Measurements from ENCODE around the gene CHDH. TPM values are rescaled to one million over a fixed set of nuclear protein-coding genes. Genes with fewer than 3 reads are reported as not detected.

Gene CHDH
- total and polyA plus RNA-seq, 2 donors (not counting 3 experiments of a cell fraction or from before 2014, with no cell fraction given), result 0.04 to 0.06 TPM

DNA sequence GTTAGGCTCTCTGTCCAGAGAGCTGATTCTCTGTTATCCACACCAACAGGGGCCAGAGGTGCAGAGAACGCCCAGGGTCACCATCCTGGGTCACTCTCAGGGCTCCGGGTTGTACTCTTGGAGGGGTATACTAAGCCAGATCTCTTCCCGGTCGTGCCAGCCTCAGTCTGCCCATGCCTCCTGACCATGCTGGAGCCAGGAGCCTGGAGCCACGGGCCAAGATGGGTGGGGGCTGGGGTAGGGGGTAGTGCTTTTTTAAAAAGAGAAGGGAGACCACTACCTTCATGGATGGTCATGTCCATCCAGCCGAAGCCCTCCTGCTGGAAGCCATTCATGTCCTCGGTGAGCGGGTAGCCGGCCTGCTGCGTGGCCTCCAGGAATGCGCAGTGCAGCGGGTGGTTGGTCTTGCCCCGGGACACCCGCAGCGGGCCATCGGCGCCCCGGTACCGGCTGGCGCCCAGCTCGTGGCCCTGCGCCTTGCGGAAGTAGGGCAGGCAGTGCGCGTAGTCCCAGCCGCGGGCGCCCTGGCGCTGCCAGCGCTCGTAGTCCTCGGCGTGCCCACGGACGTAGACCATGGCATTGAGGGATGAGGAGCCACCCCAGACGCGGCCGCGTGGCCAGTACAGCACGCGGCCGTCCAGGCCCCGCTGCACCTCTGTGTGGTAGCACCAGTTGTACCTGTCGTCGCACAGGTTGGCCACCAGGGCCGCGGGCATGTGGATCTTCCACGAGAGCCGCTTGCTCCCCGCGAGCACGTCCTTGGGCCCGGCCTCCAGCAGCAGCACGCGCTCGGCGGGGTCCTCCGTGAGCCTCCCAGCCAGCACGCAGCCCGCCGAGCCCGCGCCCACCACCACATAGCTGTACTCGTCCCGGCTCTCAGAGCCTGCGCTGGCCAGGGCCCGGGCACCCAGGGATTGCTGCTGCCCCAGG lies 22.9 kb downstream of the CHDH start:
- CTCF ChIA-PET, result no interaction called here
- Histone ChIP-seq H3K79me2 (ENCODE audit: control insufficient read depth, insufficient read depth, low read length) (no peaks in the 10 kb centered on the region), H3K4me3 (replicated peaks in 1 of 3; ENCODE audit: insufficient read depth in 1 of 3, low read depth in 1 of 3, low read length in 3 of 3) (no peak overlapping the region), H3K27me3 (ENCODE audit: control insufficient read depth in 2 of 2, insufficient read depth in 2 of 2, low read length in 2 of 2) (no peaks in the 10 kb centered on the region), H3K9ac (replicated peaks; ENCODE audit: extremely low read depth, insufficient read depth, low read length) (no peak overlapping the region), H3K4me2 (ENCODE audit: insufficient read depth, low read length) (no peak overlapping the region), H3K27ac (ENCODE audit: insufficient read depth, low read depth, low read length) (no peak overlapping the region), H3K9me1 (replicated peaks; ENCODE audit: control insufficient read depth, extremely low read depth, insufficient read depth, low read length) (no peaks in the 10 kb centered on the region), H2AFZ (ENCODE audit: low read depth, low read length) (no peak overlapping the region), H3K36me3 (ENCODE audit: control insufficient read depth in 2 of 2, extremely low read depth in 1 of 2, insufficient read depth in 2 of 2, low read length in 2 of 2) (no peaks in the 10 kb centered on the region), H4K20me1 (replicated peaks; ENCODE audit: control insufficient read depth, extremely low read depth, insufficient read depth, low read length) (no peaks in the 10 kb centered on the region), H3K4me1 (ENCODE audit: control insufficient read depth, extremely low read depth, insufficient read depth, low read length) (no peaks in the 10 kb centered on the region), H3K9me3 (replicated peaks; ENCODE audit: control insufficient read depth, insufficient read depth, low read length) (no peaks in the 10 kb centered on the region)
- FAIRE-seq, result no peak
- no TSS peak for BruUV-seq (replicated peaks)
- no peak for DNase-seq (ENCODE audit: low read depth, low spot score)
- POLR2A ChIA-PET, result no interaction called here
- dilution Hi-C loops (cut with MboI; ENCODE audit: extremely low pct_ligation_motif_present, low sequenced_read_pairs), result no loop called here
- TF ChIP-seq CTCF (IDR thresholded peaks at IDR 0.05; ENCODE audit: extremely low read depth in 1 of 2, insufficient read depth in 1 of 2, low read depth in 1 of 2, low read length in 2 of 2) (no peak), EZH2 (IDR thresholded peaks at IDR 0.05; ENCODE audit: borderline replicate concordance, low read depth, low read length, severe bottlenecking) (no peak), FOS (IDR thresholded peaks at IDR 0.05; ENCODE audit: borderline replicate concordance, insufficient read depth, low read length) (no peak), MYC (IDR thresholded peaks at IDR 0.05; ENCODE audit: low read depth, low read length) (no peak), JUN (IDR thresholded peaks at IDR 0.05; ENCODE audit: borderline replicate concordance, insufficient read depth, insufficient read length, low read depth) (no peak), GATA2 (IDR thresholded peaks at IDR 0.05; ENCODE audit: insufficient read depth, insufficient read length, low read depth, low read length) (no peak), POLR2A (IDR thresholded peaks at IDR 0.05; ENCODE audit: low read depth, low read length) (no peak), POLR2AphosphoS5 (IDR thresholded peaks at IDR 0.05; ENCODE audit: insufficient read depth, low read depth, low read length) (no peak), MAX (IDR thresholded peaks at IDR 0.05; ENCODE audit: insufficient read depth, insufficient read length) (no peak)
- intact Hi-C loops (cut with micrococcal nuclease), result no loop called here
